GM19240 (cell line): ENCODE results near the gene SAMD4A.
"Not testable (repeated sequence)": the region's sequence is repeated elsewhere in the genome, so short reads cannot be mapped to it uniquely, and the experiment has no call there.

Experiments used
- DNase-seq: peaks from one replicate; pipeline ENCODE4 v3.0.0; 2011; ENCODE audit warnings: low spot score; ENCODE audit not compliant: insufficient read length

Gene SAMD4A

DNA sequence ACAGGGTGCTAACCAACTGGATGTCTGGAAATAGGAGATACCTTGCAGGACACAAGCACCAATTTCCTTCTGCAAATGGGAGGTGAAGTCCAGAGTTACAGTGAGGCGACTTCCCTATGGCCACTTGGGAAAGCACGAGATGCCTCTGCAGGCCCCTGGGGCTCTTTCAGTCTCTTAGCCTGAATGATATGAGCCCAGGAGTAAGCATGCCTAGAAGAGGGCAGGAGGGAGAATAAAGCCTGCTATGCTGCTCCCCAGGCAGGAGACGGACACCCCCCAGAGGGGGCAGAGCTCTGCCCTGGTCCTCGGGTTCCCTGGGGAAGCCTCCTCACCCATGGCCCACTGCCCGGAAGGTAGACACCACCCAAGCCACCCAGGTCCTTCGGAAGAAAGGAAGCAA lies 230.6 kb downstream of the SAMD4A start:
- no peak for DNase-seq

- no peak for DNase-seq
These were observed 231.1 kb downstream of the SAMD4A start for GRCh38 chr14:54797986-54798385.

GRCh38 chr14:54798465-54799124 lies 231.7 kb downstream of the SAMD4A start:
- DNase-seq: no peak

DNA sequence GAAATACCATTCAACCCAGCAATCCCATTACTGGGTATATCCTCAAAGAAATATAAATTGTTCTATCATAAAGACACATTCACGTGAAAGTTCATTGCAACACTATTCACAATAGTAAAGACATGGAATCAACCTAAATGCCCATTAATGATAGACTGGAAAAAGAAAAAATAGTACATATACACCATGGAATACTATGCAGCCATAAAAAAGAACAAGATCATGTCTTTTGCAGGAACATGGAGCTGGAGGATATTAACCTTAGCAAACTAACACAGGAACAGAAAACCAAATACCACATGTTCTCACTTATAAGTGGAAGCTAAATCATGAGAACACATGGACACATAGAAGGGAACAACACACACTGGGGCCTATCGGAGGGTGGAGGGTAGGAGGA lies 234.6 kb downstream of the SAMD4A start:
- not testable (repeated sequence) for DNase-seq

DNA sequence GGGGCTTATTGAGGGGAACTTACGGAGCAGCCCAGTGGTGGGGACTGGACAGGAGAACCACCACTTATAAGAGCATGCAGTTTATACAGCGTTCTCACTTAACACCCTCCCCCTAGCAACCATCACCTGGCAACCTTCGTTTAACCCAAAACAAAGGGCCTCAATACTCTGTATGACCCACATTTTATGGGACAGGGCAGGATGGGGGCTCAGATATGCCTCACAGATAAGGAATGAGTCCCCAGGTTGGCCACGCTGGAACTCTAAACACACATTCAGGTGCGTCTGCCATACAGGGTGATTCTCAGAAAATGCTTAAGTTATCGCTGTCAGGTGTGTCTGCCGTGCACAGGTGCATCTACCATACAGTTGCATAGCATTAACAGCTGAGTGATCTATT lies 236.5 kb downstream of the SAMD4A start:
- no peak for DNase-seq

- no peak for DNase-seq
These were observed 237.1 kb downstream of the SAMD4A start for GRCh38 chr14:54803926-54804537.

DNA sequence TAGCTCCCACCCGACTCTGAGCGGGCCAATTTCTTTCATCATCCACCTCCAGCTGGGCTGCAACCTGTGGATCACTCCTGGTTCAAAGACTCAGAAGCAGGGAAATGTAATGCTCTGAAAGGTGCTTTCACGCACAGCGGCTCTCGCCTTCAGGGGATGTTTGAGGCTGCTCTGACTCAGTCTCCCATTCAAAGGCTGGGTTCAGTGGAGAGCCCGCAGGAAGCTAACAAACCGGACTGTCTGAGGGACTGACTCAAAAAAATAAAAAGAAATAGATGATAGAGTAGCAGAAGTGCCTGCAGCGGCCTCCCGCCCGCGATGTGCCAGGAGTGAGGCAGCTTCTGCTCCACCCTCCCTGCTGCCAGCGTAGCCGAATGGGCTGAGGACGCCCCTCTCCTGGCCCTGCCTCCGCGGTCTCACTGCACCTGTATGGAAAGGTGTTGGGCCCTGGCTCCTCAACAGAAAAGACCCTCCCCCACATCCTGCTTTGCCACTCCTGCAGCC lies 237.7 kb downstream of the SAMD4A start:
- DNase-seq: no peak

DNA sequence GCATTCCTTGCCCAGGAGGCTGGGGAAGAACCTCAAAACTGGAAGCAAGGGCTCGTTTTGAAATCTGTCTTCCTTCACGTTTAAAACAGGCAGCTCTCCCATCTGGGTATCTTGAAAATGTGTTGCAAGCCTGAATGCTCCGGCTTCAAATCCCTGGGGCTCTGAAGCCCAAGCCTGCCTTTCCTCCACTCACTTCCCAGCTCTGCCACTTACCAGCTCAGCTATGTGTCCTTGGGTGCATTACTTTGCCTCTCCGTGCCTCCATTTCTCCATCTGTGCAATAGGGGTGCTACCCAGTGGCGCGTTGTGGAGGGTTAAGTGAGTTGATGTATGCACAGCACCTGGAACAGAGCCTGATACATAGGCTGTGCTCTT lies 238.1 kb downstream of the SAMD4A start:
- DNase-seq: no peak

GRCh38 chr14:54805445-54806322 lies 238.8 kb downstream of the SAMD4A start:
- peak; percentile 47 for DNase-seq

DNA sequence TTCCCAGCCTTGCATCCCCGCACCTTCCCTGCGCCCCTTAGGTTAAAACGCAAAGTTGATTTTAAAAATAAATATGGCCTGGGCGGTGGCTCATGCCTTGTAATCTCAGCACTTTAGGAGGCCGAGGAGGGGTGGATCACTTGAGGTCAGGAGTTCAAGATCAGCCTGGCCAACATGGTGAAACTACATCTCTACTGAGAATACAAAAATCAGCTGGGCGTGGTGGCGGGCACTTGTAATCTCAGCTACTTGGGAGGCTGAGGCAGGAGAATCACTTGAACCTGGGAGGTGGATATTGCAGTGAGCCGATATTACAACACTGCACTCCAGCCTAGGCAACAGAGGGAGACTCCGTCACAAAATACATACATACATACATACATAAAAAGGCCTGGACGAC lies 239.7 kb downstream of the SAMD4A start:
- DNase-seq: no peak

GRCh38 chr14:54807428-54807827 lies 240.5 kb downstream of the SAMD4A start:
- DNase-seq: no peak

DNA sequence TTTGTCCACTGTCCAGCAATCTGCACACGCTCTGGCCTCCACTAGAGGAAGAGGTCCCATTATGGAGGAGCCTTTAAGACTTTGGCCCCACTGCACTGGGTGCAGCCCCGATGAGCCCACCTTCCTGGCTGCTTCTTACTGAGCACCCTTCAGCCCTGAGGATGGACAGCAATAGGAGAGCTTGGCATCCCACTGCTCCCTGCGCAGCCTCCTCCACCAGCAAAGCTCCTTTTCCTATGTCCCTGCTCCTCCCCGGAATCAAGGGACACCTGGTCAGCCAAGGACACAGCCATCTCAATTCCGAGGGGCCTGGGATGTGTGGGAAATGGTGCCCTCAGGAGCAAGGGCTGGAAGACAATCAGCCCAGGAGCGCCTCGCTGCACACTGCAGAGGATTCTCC lies 241.0 kb downstream of the SAMD4A start:
- DNase-seq: no peak

DNA sequence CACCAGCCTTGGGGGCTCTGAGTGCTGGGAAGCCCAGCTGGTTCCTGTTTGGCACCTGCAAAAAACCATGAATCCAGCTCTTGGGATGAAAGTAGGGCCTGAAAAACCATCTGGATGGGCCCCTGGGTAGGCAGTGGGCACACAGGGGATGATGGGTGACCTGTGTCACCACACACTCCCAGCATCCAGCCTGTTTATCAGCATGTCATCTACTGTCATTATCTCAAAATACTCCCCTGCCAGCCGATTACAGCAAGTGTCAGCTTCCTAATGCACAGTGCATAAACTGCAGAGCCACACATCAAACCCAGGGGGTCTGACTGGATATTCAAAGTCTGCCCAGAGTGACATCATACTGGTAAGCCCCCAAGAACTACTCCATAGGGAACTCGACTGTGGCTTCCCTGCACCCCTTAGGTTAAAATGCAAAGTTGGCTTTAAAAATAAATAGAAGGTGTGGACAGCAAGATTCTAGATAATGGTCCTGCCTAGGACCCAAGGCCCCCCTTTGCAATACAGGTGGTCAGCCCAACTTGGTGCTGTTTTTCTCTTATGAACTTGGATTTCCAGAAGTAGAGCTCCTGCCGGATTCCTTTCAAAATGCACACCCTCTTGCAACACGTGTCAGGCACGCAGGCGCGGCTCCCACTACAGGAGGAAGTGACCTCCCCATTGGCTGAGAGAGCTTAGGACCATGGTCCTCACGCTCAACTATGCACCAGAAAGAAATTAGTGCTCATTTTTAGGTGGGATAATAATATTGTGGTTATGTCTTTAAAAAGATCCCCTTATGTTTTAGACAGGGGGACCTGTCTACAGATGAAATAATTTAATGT lies 241.6 kb downstream of the SAMD4A start:
- DNase-seq: no peak

- DNase-seq: no peak
These were observed 242.8 kb downstream of the SAMD4A start for GRCh38 chr14:54809767-54810166.

DNA sequence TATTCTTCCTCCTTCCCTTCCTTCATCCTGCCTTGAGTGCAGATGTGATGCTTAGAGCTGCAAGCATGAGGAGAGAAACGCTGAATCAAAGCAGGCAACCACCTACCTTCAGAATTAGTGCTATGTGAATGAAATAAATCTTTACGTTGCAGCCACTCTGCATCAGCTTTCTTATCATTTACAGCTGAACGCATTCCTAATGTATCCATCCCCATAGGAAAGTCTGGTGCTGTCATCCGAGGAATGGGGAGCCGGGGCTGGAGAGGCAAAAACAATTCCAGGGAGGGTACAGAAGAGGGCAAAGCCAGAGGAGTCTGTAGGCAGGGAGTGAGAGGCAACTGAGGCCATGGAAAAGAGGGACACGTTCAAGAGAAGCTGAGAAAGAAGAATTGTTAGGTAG lies 245.7 kb downstream of the SAMD4A start:
- no peak for DNase-seq

DNA sequence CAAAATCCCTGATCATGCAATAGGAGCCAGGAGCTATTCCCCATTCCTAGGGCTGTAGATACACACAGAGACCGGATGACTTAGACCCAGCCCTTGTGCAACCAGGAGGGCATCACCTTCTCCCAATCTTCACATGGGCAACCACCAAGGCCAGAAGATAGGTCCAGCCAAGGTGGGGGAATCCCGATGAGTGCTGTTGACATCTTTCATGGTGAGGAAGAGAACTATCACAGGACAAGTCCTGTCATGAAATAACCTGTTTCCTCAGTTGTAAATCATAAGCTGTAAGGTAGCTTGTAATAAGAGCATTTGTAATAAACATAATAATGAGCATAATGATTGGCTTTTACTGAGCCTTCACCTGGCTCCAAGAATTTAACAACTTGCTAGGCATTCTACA lies 246.2 kb downstream of the SAMD4A start:
- DNase-seq: no peak

DNA sequence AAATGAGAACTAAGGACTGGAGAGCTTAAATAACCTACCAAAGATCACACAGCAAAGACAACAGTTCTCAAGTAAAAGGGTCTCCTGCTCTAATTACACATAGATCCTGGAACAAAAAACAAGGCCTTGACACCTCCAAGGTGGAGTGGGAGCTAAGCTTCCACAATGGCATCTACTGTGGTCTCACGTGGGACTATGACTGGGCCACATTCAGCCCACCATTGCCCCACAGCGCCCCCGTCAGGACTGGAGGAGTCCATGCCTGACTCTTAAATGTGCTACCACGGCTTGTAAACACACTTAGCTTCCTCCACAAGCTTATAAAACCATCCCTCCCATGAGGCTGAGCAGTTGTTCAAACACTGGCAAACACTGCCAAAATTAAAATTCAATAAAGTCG lies 247.1 kb downstream of the SAMD4A start:
- DNase-seq: no peak

- DNase-seq: no peak
These were observed 248.1 kb downstream of the SAMD4A start for GRCh38 chr14:54815016-54815415.

DNA sequence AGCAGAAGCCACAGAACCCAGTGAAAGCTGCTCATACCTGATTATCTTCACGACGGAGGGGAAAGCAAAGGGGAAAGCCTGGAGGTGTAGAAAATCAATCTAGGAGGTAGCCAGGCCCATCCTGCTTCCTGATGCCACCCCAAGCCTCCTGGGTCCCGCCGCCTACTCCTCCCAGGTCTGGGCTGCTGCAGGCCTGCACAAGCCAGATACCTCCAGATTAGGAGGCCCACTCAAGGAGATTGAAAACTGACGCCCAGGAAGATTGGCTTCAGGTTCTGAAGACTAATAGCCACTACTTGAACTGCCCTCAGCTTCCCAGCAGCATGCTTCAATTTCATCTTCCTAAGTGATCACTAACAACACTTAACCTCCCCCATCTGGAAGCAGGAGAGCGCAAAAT lies 248.6 kb downstream of the SAMD4A start:
- no peak for DNase-seq

GRCh38 chr14:54816450-54816849 lies 249.5 kb downstream of the SAMD4A start:
- DNase-seq: no peak

- no peak for DNase-seq
These were observed 250.6 kb downstream of the SAMD4A start for GRCh38 chr14:54817506-54817905.
